ENCODE results near the gene MAP3K10.
"Not testable (repeated sequence)": the region's sequence is repeated elsewhere in the genome, so short reads cannot be mapped to it uniquely, and the experiment has no call there.

The MAP3K10 gene

GRCh38 chr19:40155749-40156265, 35.4 kb upstream of the MAP3K10 start:
- Histone ChIP-seq H3K4me1 (ENCODE audit: insufficient read depth, low read length) (no peaks in the 10 kb centered on the region), H3K9ac (ENCODE audit: low read depth, low read length) (no peak overlapping the region), H3K36me3 (ENCODE audit: insufficient read depth, low read depth, low read length) (no peaks in the 10 kb centered on the region), H3K27me3 (ENCODE audit: insufficient read depth, low read length) (no peaks in the 10 kb centered on the region), H3K4me3 (ENCODE audit: low read length) (no peak overlapping the region), H3K27ac (ENCODE audit: low read length) (no peak overlapping the region), H3K9me3 (ENCODE audit: insufficient read depth, low read depth, low read length) (no peaks in the 10 kb centered on the region)

DNA sequence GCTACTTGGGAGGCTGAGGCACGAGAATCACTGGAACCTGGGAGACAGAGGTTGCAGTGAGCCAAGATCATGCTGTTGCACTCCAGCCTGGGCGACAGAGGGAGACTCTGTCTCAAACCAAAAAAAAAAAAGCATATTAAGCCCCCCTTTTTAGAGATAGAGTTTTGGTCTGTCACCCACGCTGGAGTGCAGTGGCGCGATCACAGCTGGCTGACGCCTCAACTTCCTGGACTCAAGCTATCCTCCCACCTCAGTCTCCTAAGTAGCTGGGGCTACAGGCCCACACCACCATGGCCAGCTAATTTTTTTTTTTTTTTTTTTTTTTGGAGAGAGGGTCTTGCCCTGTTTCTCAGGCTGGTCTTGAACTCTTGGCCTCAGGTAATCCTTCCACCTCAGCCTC, 34.2 kb upstream of the MAP3K10 start:
- Histone ChIP-seq H3K9ac (ENCODE audit: low read depth, low read length) (no peak overlapping the region), H3K4me1 (ENCODE audit: insufficient read depth, low read length) (no peaks in the 10 kb centered on the region), H3K27me3 (ENCODE audit: insufficient read depth, low read length) (no peaks in the 10 kb centered on the region), H3K36me3 (ENCODE audit: insufficient read depth, low read depth, low read length) (no peaks in the 10 kb centered on the region), H3K9me3 (ENCODE audit: insufficient read depth, low read depth, low read length) (no peaks in the 10 kb centered on the region), H3K27ac (ENCODE audit: low read length) (no peak overlapping the region), H3K4me3 (ENCODE audit: low read length) (no peak overlapping the region)

DNA sequence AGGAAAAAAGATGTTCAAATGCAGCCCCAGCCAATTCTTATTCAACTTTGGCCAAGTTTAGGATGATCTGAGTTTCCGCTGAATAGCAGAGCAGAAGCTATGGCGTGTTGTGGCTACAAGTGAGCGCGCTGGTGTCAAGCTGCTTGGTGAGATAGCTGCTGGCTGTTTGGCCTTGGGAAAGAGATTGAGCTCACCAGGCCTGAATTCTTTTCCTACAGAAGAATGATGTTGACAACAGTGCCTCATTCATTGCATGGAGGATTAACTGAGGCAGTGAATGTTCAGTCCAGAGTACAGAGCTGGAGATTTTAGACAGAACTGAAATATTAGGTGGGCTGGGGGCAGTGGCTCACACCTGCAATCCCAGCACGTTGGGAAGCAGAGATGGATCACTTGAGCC, 31.5 kb upstream of the MAP3K10 start:
- H3K9me3 ChIP-seq (ENCODE audit: insufficient read depth, low read depth, low read length) = no peaks in the 10 kb centered on the region
- no peak overlapping the region for H3K9ac ChIP-seq (ENCODE audit: low read depth, low read length)
- H3K27me3 ChIP-seq (ENCODE audit: insufficient read depth, low read length) = no peaks in the 10 kb centered on the region
- no peaks in the 10 kb centered on the region for H3K4me1 ChIP-seq (ENCODE audit: insufficient read depth, low read length)
- no peak overlapping the region for H3K4me3 ChIP-seq (ENCODE audit: low read length)
- no peaks in the 10 kb centered on the region for H3K36me3 ChIP-seq (ENCODE audit: insufficient read depth, low read depth, low read length)
- H3K27ac ChIP-seq (ENCODE audit: low read length) = no peak overlapping the region

GRCh38 chr19:40162104-40162503, 29.1 kb upstream of the MAP3K10 start:
- H3K36me3 ChIP-seq (ENCODE audit: insufficient read depth, low read depth, low read length) = no peaks in the 10 kb centered on the region
- no peaks in the 10 kb centered on the region for H3K27me3 ChIP-seq (ENCODE audit: insufficient read depth, low read length)
- no peaks in the 10 kb centered on the region for H3K9me3 ChIP-seq (ENCODE audit: insufficient read depth, low read depth, low read length)
- H3K9ac ChIP-seq (ENCODE audit: low read depth, low read length) = no peak overlapping the region
- H3K4me1 ChIP-seq (ENCODE audit: insufficient read depth, low read length) = no peaks in the 10 kb centered on the region
- no peak overlapping the region for H3K4me3 ChIP-seq (ENCODE audit: low read length)
- H3K27ac ChIP-seq (ENCODE audit: low read length) = no peak overlapping the region

- H3K4me3 ChIP-seq (ENCODE audit: low read length) = no peak overlapping the region
- H3K9me3 ChIP-seq (ENCODE audit: insufficient read depth, low read depth, low read length) = no peaks in the 10 kb centered on the region
- no peaks in the 10 kb centered on the region for H3K4me1 ChIP-seq (ENCODE audit: insufficient read depth, low read length)
- no peaks in the 10 kb centered on the region for H3K36me3 ChIP-seq (ENCODE audit: insufficient read depth, low read depth, low read length)
- H3K27me3 ChIP-seq (ENCODE audit: insufficient read depth, low read length) = no peaks in the 10 kb centered on the region
- H3K9ac ChIP-seq (ENCODE audit: low read depth, low read length) = no peak overlapping the region
- no peak overlapping the region for H3K27ac ChIP-seq (ENCODE audit: low read length)
These were observed 27.6 kb upstream of the MAP3K10 start for GRCh38 chr19:40163541-40164129.

DNA sequence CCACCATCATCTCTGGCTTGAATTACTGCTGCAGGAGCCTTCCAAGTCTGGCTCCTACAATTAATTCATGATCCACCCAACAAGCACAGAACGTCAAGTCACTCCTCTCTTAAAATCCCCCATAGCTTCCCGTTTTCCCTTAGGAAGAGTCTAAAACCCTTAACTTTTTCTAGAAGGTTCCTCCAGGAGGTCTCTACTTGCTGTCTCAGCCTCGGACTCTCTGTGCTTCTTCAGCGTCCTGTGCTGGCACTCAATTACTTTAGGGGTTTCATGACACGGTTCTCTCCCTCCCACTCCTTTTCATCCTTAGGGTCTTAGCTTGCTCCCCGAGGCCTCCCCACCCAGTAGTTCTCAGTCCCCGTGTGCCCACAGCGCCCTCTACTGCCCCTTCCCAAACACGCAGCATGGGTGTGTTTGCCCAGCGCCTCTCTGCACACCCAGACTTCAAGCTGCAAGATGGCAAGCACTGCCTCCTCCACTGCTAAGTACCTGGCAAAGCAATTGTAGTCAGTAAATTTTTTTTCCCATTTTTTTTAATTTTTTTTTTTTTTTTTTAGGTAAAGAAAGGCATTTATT, 25.8 kb upstream of the MAP3K10 start:
- no peaks in the 10 kb centered on the region for H3K9me3 ChIP-seq (ENCODE audit: insufficient read depth, low read depth, low read length)
- no peak overlapping the region for H3K4me3 ChIP-seq (ENCODE audit: low read length)
- H3K4me1 ChIP-seq (ENCODE audit: insufficient read depth, low read length) = no peaks in the 10 kb centered on the region
- no peaks in the 10 kb centered on the region for H3K36me3 ChIP-seq (ENCODE audit: insufficient read depth, low read depth, low read length)
- no peak overlapping the region for H3K27ac ChIP-seq (ENCODE audit: low read length)
- no peaks in the 10 kb centered on the region for H3K27me3 ChIP-seq (ENCODE audit: insufficient read depth, low read length)
- H3K9ac ChIP-seq (ENCODE audit: low read depth, low read length) = no peak overlapping the region

DNA sequence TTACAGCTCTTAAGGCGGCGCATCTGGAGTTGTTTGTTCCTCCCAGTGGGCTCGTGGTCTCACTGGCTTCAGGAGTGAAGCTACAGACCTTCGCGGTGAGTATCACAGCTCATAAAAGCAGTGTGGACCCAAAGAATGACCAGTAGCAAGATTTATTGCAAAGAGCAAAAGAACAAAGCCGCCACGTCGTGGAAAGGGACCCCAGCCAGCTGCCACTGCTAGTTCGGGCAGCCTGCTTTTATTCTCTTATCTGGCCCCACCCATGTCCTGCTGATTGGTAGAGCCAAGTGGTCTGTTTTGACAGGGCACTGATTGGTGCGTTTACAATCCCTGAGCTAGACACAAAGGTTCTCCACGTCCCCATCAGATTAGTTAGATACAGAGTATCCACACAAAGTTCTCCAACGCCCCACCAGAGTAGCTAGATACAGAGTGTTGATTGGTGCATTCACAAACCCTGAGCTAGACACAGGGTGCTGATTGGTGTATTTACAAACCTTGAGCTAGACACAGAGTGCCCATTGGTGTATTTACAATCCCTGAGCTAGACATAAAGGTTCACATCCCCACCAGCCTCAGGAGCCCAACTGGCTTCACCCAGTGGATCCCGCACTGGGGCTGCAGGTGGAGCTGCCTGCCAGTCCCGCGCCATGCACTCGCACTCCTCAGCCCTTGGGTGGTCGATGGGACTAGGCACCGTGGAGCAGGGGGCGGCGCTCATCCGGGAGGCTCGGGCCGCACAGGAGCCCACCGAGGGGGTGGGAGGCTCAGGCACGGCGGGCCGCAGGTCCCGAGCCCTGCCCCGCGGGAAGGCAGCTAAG, 21.5 kb upstream of the MAP3K10 start:
- not testable (repeated sequence) for H3K27ac ChIP-seq (ENCODE audit: low read length); H3K4me1 ChIP-seq (ENCODE audit: insufficient read depth, low read length)

DNA sequence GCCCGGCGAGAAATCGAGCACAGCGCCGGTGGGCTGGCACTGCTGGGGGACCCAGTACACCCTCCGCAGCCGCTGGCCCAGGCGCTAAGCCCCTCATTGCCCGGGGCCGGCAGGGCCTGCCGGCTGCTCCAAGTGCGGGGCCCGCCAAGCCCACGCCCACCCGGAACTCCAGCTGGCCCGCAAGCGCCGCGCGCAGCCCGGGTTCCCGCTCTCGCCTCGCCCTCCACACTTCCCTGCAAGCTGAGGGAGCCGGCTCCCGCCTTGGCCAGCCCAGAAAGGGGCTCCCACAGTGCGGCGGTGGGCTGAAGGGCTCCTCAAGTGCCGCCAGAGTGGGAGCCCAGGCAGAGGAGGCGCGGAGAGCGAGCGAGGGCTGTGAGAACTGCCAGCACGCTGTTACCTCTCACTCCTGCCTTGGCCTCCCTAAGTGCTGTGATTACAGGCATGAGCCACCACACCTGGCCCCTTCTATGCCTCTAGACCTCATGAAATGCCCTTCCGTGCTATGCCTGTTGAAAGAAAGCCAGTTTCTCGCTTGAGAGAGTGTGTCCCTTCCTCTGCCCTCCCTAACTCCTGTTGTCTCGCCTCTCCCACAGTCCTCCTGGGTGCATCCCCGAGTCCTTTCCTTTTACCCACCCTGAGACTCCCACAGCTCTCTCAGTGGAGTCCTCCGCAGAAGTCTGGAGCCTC, 20.8 kb upstream of the MAP3K10 start:
- not testable (repeated sequence) for H3K4me1 ChIP-seq (ENCODE audit: insufficient read depth, low read length); H3K9me3 ChIP-seq (ENCODE audit: insufficient read depth, low read depth, low read length); H3K4me3 ChIP-seq (ENCODE audit: low read length); H3K27me3 ChIP-seq (ENCODE audit: insufficient read depth, low read length); H3K36me3 ChIP-seq (ENCODE audit: insufficient read depth, low read depth, low read length); H3K27ac ChIP-seq (ENCODE audit: low read length); H3K9ac ChIP-seq (ENCODE audit: low read depth, low read length)

More for the DNA sequence above, 21.5 kb upstream of the MAP3K10 start:
- H3K4me3 ChIP-seq (ENCODE audit: low read length); H3K36me3 ChIP-seq (ENCODE audit: insufficient read depth, low read depth, low read length); H3K9ac ChIP-seq (ENCODE audit: low read depth, low read length); H3K9me3 ChIP-seq (ENCODE audit: insufficient read depth, low read depth, low read length); H3K27me3 ChIP-seq (ENCODE audit: insufficient read depth, low read length): not testable (repeated sequence)

GRCh38 chr19:40171293-40171692, 19.9 kb upstream of the MAP3K10 start:
- not testable (repeated sequence) for H3K27ac ChIP-seq (ENCODE audit: low read length); H3K9me3 ChIP-seq (ENCODE audit: insufficient read depth, low read depth, low read length); H3K4me1 ChIP-seq (ENCODE audit: insufficient read depth, low read length); H3K4me3 ChIP-seq (ENCODE audit: low read length); H3K9ac ChIP-seq (ENCODE audit: low read depth, low read length); H3K27me3 ChIP-seq (ENCODE audit: insufficient read depth, low read length); H3K36me3 ChIP-seq (ENCODE audit: insufficient read depth, low read depth, low read length)

DNA sequence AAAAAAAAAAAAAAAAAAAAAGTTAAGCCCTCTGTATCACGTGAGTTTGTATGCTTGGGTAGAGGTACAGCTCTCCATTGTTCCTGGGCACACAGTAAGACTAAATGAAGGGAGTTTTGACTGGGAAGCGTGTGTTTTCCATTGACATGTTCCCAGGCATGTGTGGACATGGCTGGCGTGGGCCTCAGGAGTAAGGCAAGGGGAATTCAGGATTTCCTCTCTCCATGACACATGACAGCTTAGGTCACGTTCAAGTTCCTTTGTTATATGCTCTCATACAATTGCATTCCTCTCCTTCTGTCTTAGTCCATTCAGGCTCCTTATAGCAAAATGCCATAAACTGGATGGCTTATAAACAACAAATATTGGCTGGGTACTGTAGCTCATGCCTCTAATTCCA, 17.1 kb upstream of the MAP3K10 start:
- no peak overlapping the region for H3K4me3 ChIP-seq (ENCODE audit: low read length)
- no peaks in the 10 kb centered on the region for H3K27me3 ChIP-seq (ENCODE audit: insufficient read depth, low read length)
- no peak overlapping the region for H3K9ac ChIP-seq (ENCODE audit: low read depth, low read length)
- no peak overlapping the region for H3K27ac ChIP-seq (ENCODE audit: low read length)
- no peaks in the 10 kb centered on the region for H3K4me1 ChIP-seq (ENCODE audit: insufficient read depth, low read length)
- no peaks in the 10 kb centered on the region for H3K36me3 ChIP-seq (ENCODE audit: insufficient read depth, low read depth, low read length)
- H3K9me3 ChIP-seq (ENCODE audit: insufficient read depth, low read depth, low read length) = no peaks in the 10 kb centered on the region

- H3K27ac ChIP-seq (ENCODE audit: low read length) = no peak overlapping the region
- H3K9ac ChIP-seq (ENCODE audit: low read depth, low read length) = no peak overlapping the region
- no peaks in the 10 kb centered on the region for H3K4me1 ChIP-seq (ENCODE audit: insufficient read depth, low read length)
- H3K9me3 ChIP-seq (ENCODE audit: insufficient read depth, low read depth, low read length) = no peaks in the 10 kb centered on the region
- no peaks in the 10 kb centered on the region for H3K36me3 ChIP-seq (ENCODE audit: insufficient read depth, low read depth, low read length)
- H3K4me3 ChIP-seq (ENCODE audit: low read length) = no peak overlapping the region
- H3K27me3 ChIP-seq (ENCODE audit: insufficient read depth, low read length) = no peaks in the 10 kb centered on the region
These were observed 15.4 kb upstream of the MAP3K10 start for GRCh38 chr19:40175820-40176219.
